GM10266 (cell line): ENCODE measurements around the gene VEGFA.

Experiments used
- DNase-seq: peaks from one replicate; pipeline ENCODE4 v3.0.0; 2012; ENCODE audit errors: extremely low spot score
- TF ChIP-seq, protein P1 (sequence below): IDR thresholded peaks from 2 replicates; pipeline ENCODE4 v1.5.1; 2012; ENCODE audit warnings: mild to moderate bottlenecking, low read depth; ENCODE audit not compliant: control insufficient read depth, insufficient read depth; ENCODE audit errors: missing control alignments

The VEGFA gene

GRCh38 chr6:43821101-43821886, 51.3 kb downstream of the VEGFA start:
- TF ChIP-seq, protein P1, sequence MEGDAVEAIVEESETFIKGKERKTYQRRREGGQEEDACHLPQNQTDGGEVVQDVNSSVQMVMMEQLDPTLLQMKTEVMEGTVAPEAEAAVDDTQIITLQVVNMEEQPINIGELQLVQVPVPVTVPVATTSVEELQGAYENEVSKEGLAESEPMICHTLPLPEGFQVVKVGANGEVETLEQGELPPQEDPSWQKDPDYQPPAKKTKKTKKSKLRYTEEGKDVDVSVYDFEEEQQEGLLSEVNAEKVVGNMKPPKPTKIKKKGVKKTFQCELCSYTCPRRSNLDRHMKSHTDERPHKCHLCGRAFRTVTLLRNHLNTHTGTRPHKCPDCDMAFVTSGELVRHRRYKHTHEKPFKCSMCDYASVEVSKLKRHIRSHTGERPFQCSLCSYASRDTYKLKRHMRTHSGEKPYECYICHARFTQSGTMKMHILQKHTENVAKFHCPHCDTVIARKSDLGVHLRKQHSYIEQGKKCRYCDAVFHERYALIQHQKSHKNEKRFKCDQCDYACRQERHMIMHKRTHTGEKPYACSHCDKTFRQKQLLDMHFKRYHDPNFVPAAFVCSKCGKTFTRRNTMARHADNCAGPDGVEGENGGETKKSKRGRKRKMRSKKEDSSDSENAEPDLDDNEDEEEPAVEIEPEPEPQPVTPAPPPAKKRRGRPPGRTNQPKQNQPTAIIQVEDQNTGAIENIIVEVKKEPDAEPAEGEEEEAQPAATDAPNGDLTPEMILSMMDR = no peak

DNA sequence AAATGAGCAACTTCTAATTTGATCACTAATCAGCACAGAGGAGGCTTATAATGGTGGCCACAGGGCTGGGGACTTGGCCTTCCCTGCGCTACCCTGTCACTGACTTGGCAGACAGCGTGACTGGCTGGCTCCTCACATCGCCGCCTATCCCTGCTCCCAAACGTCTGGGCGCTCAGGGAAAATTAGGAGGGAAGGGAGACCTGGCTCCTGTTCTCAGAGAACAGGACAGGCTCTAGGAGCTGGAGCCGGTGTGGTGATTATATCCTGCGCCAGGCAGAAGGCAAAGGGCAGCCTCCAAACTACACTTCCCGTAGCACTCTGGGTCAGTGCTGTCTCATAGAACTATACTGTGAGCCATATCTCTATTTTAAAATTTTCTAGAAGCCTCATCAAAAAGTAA, 53.4 kb downstream of the VEGFA start:
- TF ChIP-seq, protein P1 = no peak
- DNase-seq = no peak

More at GRCh38 chr6:43821101-43821886, 51.3 kb downstream of the VEGFA start:
- no peak for DNase-seq

GRCh38 chr6:43823879-43824702, 54.1 kb downstream of the VEGFA start:
- DNase-seq = no peak
- TF ChIP-seq, protein P1 = no peak

DNA sequence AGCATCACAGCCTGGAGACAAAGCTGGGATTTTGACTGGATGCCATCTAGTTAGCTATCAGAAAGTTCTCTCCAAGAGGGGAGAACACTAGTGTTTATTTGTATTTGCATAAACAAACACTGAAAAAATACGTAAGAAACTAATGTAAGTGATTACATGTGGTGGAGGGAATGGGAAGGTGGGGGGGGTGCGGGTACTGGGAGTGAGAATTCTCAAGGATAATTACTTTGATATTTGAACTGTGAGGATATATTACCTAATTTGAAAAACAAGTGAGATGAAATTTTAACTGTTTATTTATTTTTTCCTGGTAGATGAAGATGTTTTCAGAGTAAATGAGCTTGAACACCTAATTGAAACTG, 54.7 kb downstream of the VEGFA start:
- TF ChIP-seq, protein P1 = no peak
- DNase-seq = no peak

DNA sequence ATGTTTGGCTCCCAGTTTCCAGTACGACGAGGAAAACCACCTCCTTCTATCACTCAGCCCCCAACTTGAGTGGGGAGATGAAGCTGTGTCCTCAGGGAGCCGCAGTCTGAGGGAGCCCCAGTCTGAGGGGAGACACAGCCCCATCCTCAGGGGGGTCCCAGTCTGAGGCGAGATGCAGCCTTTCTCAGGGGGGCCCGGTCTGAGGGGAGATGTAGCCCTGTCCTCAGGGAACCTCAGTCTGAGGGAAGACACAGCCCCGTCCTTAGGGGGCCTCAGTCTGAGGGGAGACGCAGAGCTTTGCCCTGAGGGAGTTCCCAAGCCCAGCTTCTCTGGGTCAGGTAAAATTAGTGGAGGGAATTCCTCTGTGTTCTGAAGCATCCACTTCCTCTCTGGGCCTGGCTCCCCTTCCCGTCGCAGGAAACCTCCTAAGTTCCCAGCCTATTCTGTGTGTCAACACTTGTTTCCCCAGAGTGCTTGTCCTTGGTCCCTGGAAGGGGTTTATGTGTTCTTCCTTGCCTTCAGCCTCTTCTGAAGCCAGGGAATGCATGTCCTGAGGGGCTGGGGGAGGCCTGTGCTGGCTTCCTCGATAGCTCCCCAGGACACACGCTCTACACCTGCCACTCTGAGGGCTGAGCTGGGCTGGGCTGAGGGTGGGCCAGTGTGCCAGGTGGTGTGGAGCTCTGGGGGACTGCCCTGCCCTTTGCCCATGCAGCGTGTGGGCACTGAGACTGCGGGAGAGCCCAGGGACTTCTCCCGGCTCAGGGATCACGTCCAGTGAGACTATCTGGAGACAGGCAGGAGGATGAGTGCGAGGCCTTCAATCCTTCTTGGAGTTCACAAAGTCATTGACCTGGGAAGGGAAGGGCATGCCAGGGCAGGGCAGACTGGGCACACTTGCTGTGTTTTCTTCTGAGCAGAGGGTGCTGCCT, 55.4 kb downstream of the VEGFA start:
- no peak for DNase-seq
- TF ChIP-seq, protein P1 = no peak

DNA sequence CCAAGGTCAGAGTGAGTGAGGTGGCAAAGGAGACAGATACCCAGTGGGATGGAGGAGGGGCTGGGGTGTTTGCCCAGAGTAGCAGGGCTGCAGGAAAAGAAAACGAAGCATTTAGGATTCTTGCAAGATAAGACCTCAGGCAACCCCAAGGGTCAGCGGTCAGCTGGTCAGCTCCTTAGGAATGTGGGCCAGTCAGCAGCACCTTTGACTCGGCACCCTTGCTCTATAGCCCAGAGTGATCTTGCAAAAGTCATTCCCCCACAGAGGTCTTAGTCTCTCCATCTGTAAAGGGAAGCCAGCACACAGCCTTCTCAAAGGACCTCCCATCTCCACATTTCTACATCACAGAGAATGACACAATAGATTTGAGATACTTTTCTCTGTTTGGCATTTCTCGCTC, 56.7 kb downstream of the VEGFA start:
- no peak for DNase-seq
- TF ChIP-seq, protein P1 = no peak

DNA sequence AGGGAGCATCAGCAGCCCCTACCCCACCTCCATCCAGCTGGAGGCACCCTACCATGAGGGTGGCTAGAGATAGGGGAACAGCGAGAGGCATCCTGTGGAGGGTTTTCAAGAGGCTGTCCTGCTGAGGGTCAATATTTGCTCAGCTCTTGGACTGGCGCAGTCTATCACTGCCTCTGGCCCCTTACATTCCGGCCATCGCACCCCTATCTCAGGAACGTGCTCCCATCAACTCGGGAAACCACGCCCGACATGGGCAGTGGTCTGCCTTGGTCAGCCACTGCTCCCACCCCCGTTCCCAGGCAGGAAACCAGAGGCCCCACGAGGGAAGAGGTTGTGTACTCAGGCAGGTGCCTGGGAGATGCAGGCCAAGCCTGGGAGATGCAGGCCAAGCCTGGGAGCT, 57.9 kb downstream of the VEGFA start:
- DNase-seq = no peak
- TF ChIP-seq, protein P1 = no peak
